ENCODE measurements around the gene SGCD. TPM values are rescaled to one million over a fixed set of nuclear protein-coding genes. Genes with fewer than 3 reads are reported as not detected.

The SGCD gene
- total RNA-seq, 1 experiment from 2014 or later: not detected

DNA sequence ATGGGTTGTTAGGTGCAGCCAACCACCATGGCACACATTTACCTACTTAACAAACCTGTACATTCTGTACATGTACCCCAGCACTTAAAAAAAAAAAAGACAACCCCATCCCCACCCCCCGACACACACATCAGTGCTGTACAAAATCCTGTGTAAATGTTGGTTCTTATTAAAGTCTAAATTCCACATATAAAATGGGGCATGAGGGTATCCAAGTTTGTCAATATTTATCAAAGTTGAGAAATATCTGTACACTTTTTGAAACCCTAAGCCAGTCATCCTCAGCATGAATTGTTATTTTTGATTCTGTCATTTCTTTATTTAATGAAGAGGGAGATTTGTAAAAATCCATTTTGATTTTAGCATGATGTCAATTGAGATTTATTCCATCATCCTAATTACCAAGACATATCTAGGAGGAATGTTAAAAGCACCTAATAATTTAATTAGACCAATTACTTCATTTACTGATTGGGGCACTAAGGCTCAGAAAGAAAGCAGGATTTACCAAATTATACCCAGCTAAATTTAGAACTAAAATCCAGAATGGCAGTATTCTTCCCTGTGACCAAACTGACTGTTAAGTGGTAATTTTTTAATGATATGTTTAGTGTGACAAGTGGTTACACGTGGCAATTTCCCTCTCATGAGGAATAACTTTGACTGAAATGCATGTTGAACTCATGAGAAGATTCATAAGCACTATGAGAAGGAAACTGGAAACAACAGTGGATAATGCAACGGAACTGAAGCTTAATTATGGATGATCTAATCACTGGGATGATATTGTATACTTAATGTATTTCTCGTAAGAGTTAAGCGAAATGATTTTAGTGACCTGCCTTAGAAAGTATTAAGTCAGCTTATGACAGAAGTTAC is 195.9 kb downstream of the SGCD start:
- no TSS peak for BruUV-seq (replicated peaks)
- RAD21 ChIA-PET (ENCODE audit: low non-redundant PET in 1 of 2, low total read pairs in 2 of 2, uncharacterized antibody in 2 of 2, unreplicated experiment in 2 of 2): no interaction called here

DNA sequence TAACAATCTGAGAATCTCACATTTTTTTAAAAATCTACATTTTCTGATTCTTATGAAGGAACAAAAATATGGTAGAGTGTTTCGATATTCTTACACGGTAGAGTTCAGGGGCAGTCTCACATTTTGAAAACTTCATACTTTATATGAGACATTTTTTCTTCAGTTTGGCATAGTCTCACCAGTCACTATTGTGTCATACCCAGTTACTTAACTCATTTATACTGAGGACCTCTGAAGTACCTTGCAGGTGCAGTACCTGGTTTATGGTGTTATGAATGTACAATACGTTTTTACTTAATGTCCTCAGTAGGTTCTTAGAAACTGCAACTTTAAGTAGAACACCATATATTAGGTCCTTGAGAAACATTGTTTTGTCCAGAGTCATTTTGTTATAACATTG is 196.6 kb downstream of the SGCD start:
- Histone ChIP-seq H3K36me3 (ENCODE audit: control insufficient read depth in 1 of 2, insufficient read depth in 2 of 2, low read length in 2 of 2) (no peaks in the 10 kb centered on the region), H4K20me1 (ENCODE audit: insufficient read depth) (no peaks in the 10 kb centered on the region), H3K9me3 (ENCODE audit: control insufficient read depth in 1 of 2, insufficient read depth in 1 of 2, low read depth in 1 of 2, low read length in 2 of 2) (peaks cover 0 to 6% of the 10 kb centered on the region in 2 experiments; a peak in 2 of 4 replicates), H3K9ac (ENCODE audit: low read length) (no peak overlapping the region), H3K4me2 (ENCODE audit: low read length) (no peak overlapping the region), H3K4me1 (ENCODE audit: control insufficient read depth in 1 of 2, insufficient read depth in 2 of 2, low read length in 2 of 2) (no peaks in the 10 kb centered on the region), H3K79me2 (ENCODE audit: insufficient read depth, low read length) (no peaks in the 10 kb centered on the region), H3K27me3 (ENCODE audit: insufficient read depth, low read length) (no peaks in the 10 kb centered on the region), H3K4me3 (replicated peaks in 1 of 2; ENCODE audit: low read depth in 1 of 2, low read length in 2 of 2) (no peak overlapping the region), H2AFZ (ENCODE audit: low read depth, low read length, poor library complexity, severe bottlenecking) (no peak overlapping the region), H3K9me2 (ENCODE audit: insufficient read depth) (no peaks in the 10 kb centered on the region), H3K27ac (ENCODE audit: low read depth, low read length) (no peak overlapping the region)
- BruUV-seq (replicated peaks): no TSS peak
- CTCF ChIA-PET: no interaction called here
- POLR2A ChIA-PET: no interaction called here
- no peak for DNase-seq (ENCODE audit: low read depth, low spot score)
- intact Hi-C loops (cut with micrococcal nuclease): no loop called here
- TF ChIP-seq YY1 (IDR thresholded peaks at IDR 0.05; ENCODE audit: extremely low read depth, insufficient replicate concordance, low read depth, low read length) (no peak), TCF7L2 (IDR thresholded peaks at IDR 0.05; ENCODE audit: borderline replicate concordance, extremely low read depth, insufficient read depth, insufficient read length) (no peak), POLR2A (IDR thresholded peaks at IDR 0.05; ENCODE audit: borderline replicate concordance, extremely low read depth, insufficient read depth, insufficient read length) (no peak), SRF (IDR thresholded peaks at IDR 0.05; ENCODE audit: low read depth) (no peak), POLR2AphosphoS5 (IDR thresholded peaks at IDR 0.05; ENCODE audit: low read depth, low read length) (no peak), RAD21 (IDR thresholded peaks at IDR 0.05; ENCODE audit: low read depth) (no peak), FOSL1 (IDR thresholded peaks at IDR 0.05; ENCODE audit: low read depth) (no peak), EZH2 (IDR thresholded peaks at IDR 0.05) (no peak), EZH2phosphoT487 (IDR thresholded peaks at IDR 0.05; ENCODE audit: borderline replicate concordance) (no peak), EGR1 (IDR thresholded peaks at IDR 0.05; ENCODE audit: low read depth) (no peak), JUND (IDR thresholded peaks at IDR 0.05) (no peak), ZFX (IDR thresholded peaks at IDR 0.05) (no peak), SP1 (IDR thresholded peaks at IDR 0.05; ENCODE audit: low read depth) (no peak), MAX (IDR thresholded peaks at IDR 0.05) (no peak), ZNF274 (IDR thresholded peaks at IDR 0.05; ENCODE audit: low read depth, low read length) (no peak)
- TF ChIP-seq, protein P1, sequence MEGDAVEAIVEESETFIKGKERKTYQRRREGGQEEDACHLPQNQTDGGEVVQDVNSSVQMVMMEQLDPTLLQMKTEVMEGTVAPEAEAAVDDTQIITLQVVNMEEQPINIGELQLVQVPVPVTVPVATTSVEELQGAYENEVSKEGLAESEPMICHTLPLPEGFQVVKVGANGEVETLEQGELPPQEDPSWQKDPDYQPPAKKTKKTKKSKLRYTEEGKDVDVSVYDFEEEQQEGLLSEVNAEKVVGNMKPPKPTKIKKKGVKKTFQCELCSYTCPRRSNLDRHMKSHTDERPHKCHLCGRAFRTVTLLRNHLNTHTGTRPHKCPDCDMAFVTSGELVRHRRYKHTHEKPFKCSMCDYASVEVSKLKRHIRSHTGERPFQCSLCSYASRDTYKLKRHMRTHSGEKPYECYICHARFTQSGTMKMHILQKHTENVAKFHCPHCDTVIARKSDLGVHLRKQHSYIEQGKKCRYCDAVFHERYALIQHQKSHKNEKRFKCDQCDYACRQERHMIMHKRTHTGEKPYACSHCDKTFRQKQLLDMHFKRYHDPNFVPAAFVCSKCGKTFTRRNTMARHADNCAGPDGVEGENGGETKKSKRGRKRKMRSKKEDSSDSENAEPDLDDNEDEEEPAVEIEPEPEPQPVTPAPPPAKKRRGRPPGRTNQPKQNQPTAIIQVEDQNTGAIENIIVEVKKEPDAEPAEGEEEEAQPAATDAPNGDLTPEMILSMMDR (IDR thresholded peaks at IDR 0.05 in 2 of 3, conservative IDR thresholded peaks at IDR 0.05 in 1 of 3; ENCODE audit: borderline replicate concordance in 1 of 3, insufficient read depth in 1 of 3, low read depth in 2 of 3, low read length in 2 of 3): no peak
- no peak for ATAC-seq
- RAD21 ChIA-PET (ENCODE audit: low non-redundant PET in 1 of 2, low total read pairs in 2 of 2, uncharacterized antibody in 2 of 2, unreplicated experiment in 2 of 2): no interaction called here

More for the DNA sequence above, 195.9 kb downstream of the SGCD start:
- no peaks in the 10 kb centered on the region for H3K36me3 ChIP-seq (ENCODE audit: control insufficient read depth in 1 of 2, insufficient read depth in 2 of 2, low read length in 2 of 2)
- DNase-seq (ENCODE audit: low read depth, low spot score): no peak
- ATAC-seq: no peak
- H3K4me2 ChIP-seq (ENCODE audit: low read length): no peak overlapping the region
- H2AFZ ChIP-seq (ENCODE audit: low read depth, low read length, poor library complexity, severe bottlenecking): no peak overlapping the region
- CTCF ChIA-PET: no interaction called here
- no peak overlapping the region for H3K27ac ChIP-seq (ENCODE audit: low read depth, low read length)
- no peaks in the 10 kb centered on the region for H3K9me2 ChIP-seq (ENCODE audit: insufficient read depth)
- H3K9me3 ChIP-seq (ENCODE audit: control insufficient read depth in 1 of 2, insufficient read depth in 1 of 2, low read depth in 1 of 2, low read length in 2 of 2): peaks cover 0 to 6% of the 10 kb centered on the region in 2 experiments; a peak in 2 of 4 replicates
- no peaks in the 10 kb centered on the region for H3K27me3 ChIP-seq (ENCODE audit: insufficient read depth, low read length)
- POLR2A ChIA-PET: no interaction called here
- no peaks in the 10 kb centered on the region for H3K79me2 ChIP-seq (ENCODE audit: insufficient read depth, low read length)
- H3K4me1 ChIP-seq (ENCODE audit: control insufficient read depth in 1 of 2, insufficient read depth in 2 of 2, low read length in 2 of 2): no peaks in the 10 kb centered on the region
- no peak for TF ChIP-seq EGR1 (IDR thresholded peaks at IDR 0.05; ENCODE audit: low read depth)
- TF ChIP-seq POLR2AphosphoS5 (IDR thresholded peaks at IDR 0.05; ENCODE audit: low read depth, low read length): no peak
- H3K4me3 ChIP-seq (replicated peaks in 1 of 2; ENCODE audit: low read depth in 1 of 2, low read length in 2 of 2): no peak overlapping the region
- no peak overlapping the region for H3K9ac ChIP-seq (ENCODE audit: low read length)
- no peaks in the 10 kb centered on the region for H4K20me1 ChIP-seq (ENCODE audit: insufficient read depth)
- intact Hi-C loops (cut with micrococcal nuclease): no loop called here

All from HCT116 (cell line).